Prostate gland (tissue), 2 donors: ENCODE data around the gene TMEM258. TPM values are rescaled to one million over a fixed set of nuclear protein-coding genes. Genes with fewer than 3 reads are reported as not detected.

Source experiments
- DNase-seq: peaks from one replicate; pipeline ENCODE4 v3.0.0-alpha.2; 2019; ENCODE audit warnings: low spot score
- H3K27ac ChIP-seq, 2 donors: fragments of 200-600 bp; sonication (generic); 2 replicates each; pipeline ENCODE4 v1.5.1; 2017 to 2019
- H3K27me3 ChIP-seq: fragments of 200-600 bp; sonication (generic); replicated peaks from 2 replicates; pipeline ENCODE4 v1.5.1; 2019; ENCODE audit not compliant: insufficient read depth
- H3K36me3 ChIP-seq, 2 donors: fragments of 200-600 bp; sonication (generic); 1 replicate in 1 of 2; 2 replicates in 1 of 2; pipeline versions ENCODE4 v1.5.1 to v1.8.1; 2017 to 2019
- H3K4me1 ChIP-seq: fragments of 200-600 bp; sonication (generic); replicated peaks from 2 replicates; pipeline ENCODE4 v1.5.1; 2019
- H3K4me3 ChIP-seq, 2 donors: fragments of 200-600 bp; sonication (generic); 2 replicates each; pipeline ENCODE4 v1.5.1; 2017 to 2019
- H3K9me3 ChIP-seq: fragments of 200-600 bp; sonication (generic); 2 replicates; pipeline ENCODE4 v1.5.1; 2017
- POLR2A ChIP-seq: fragments of 450-650 bp; IDR thresholded peaks from one replicate; pipeline ENCODE4 v1.6.1; 2016; ENCODE audit warnings: antibody characterized with exemption, mild to moderate bottlenecking
- POLR2AphosphoS5 ChIP-seq: sonication (generic); formaldehyde crosslinking; IDR thresholded peaks from one replicate; pipeline ENCODE4 v1.6.1; 2017; ENCODE audit warnings: antibody characterized with exemption
- WGBS: methylation state at CpG from one replicate; pipeline ENCODE4 v1.1.5; 2018; 5-methylcytosine and 5-hydroxymethylcytosine counted together
- intact Hi-C: fragments of 100-400 bp; cut with DNase I; formaldehyde crosslinking; loops from one replicate; pipeline ENCODE4 v1.14.2; 2022
- total RNA-seq, 2 donors: library from RNA; depleted of rRNA; stranded (reverse); fragments of >200 nt; gene quantifications; one replicate each; pipeline ENCODE4 v1.1.0, GENCODE V29; 2016
- TF ChIP-seq, protein P1 (sequence below), 4 experiments: fragments of 200-600 bp in 2 of 4; fragments of 450-650 bp in 2 of 4; sonication (generic) in 2 of 4; IDR thresholded peaks; 1 replicate in 3 of 4; 2 replicates in 1 of 4; pipeline ENCODE4 v1.5.1; 2016 to 2019; ENCODE audit warnings: antibody characterized with exemption in 4 of 4, mild to moderate bottlenecking in 2 of 4, moderate library complexity in 2 of 4

TMEM258 gene
- total RNA-seq, 2 donors from 2014 or later: 34.8 to 82.9 TPM

GRCh38 chr11:61802605-61803004 lies 10.2 kb upstream of the TMEM258 start:
- Histone ChIP-seq H3K4me3 (no peak overlapping the region), H3K4me1 (no peaks in the 10 kb centered on the region), H3K27me3 (no peaks in the 10 kb centered on the region), H3K36me3 (no peaks in the 10 kb centered on the region), H3K27ac (no peak overlapping the region), H3K9me3 (no peaks in the 10 kb centered on the region)
- TF ChIP-seq POLR2A (no peak), POLR2AphosphoS5 (no peak)
- TF ChIP-seq, protein P1, sequence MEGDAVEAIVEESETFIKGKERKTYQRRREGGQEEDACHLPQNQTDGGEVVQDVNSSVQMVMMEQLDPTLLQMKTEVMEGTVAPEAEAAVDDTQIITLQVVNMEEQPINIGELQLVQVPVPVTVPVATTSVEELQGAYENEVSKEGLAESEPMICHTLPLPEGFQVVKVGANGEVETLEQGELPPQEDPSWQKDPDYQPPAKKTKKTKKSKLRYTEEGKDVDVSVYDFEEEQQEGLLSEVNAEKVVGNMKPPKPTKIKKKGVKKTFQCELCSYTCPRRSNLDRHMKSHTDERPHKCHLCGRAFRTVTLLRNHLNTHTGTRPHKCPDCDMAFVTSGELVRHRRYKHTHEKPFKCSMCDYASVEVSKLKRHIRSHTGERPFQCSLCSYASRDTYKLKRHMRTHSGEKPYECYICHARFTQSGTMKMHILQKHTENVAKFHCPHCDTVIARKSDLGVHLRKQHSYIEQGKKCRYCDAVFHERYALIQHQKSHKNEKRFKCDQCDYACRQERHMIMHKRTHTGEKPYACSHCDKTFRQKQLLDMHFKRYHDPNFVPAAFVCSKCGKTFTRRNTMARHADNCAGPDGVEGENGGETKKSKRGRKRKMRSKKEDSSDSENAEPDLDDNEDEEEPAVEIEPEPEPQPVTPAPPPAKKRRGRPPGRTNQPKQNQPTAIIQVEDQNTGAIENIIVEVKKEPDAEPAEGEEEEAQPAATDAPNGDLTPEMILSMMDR (IDR thresholded peaks at IDR 0.05): no peak
- no peak for DNase-seq
- WGBS: 88% methylated on average over 6 of the region's 6 CpGs
- intact Hi-C loops: no loop called here

DNA sequence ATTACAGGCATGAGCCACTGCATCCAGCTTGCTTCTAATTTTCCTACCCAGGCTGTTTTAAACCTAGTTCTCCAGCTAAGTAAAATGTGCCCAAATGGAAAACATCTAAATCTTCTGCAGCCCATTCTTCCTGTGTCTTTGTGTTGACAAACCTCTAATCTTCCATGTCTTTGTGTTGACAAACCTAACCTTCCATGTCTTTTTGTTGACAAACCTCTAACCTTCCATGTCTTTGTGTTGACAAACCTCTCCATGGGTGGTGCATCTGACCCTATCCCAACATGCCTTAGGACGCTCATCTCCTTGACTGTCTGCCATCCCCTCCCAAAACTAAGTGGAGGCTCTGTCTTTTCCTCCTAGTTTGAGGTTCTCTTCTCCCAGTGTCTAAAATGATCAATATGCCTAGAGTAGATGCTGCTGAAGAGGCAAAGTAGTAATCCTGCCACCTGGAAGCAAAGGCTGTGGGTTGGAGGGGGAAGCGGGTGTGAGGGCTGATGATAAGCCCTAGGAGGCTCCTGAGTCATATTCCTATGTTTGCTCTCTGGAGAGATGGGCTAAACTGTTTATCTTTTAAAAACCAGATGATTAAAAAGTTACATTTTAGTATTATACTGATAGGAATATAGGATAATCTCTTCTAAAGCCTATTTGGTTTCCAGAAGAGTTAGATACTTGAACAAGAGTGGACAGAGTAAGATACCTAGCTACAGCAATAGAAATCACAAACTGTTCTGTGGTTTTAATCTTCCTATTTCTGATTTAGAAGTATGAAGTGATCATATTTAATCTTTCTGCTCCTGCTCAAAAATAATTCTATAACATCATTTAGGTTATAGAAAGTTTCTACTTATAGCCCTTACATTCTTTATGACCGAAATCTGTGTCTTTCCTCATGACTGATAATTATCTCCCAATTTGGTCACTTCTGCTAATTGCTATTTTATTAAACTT lies 8.2 kb upstream of the TMEM258 start:
- no peak overlapping the region for H3K27ac ChIP-seq
- no peak for DNase-seq
- no peak for TF ChIP-seq POLR2A
- no peak for TF ChIP-seq POLR2AphosphoS5
- TF ChIP-seq, protein P1 (IDR thresholded peaks at IDR 0.05): no peak
- intact Hi-C loops: no loop called here
- H3K9me3 ChIP-seq: no peaks in the 10 kb centered on the region
- H3K4me3 ChIP-seq: no peak overlapping the region
- 94% methylated on average over 3 of the region's 3 CpGs for WGBS
- H3K36me3 ChIP-seq: no peaks in the 10 kb centered on the region
- H3K4me1 ChIP-seq: no peaks in the 10 kb centered on the region
- no peaks in the 10 kb centered on the region for H3K27me3 ChIP-seq

DNA sequence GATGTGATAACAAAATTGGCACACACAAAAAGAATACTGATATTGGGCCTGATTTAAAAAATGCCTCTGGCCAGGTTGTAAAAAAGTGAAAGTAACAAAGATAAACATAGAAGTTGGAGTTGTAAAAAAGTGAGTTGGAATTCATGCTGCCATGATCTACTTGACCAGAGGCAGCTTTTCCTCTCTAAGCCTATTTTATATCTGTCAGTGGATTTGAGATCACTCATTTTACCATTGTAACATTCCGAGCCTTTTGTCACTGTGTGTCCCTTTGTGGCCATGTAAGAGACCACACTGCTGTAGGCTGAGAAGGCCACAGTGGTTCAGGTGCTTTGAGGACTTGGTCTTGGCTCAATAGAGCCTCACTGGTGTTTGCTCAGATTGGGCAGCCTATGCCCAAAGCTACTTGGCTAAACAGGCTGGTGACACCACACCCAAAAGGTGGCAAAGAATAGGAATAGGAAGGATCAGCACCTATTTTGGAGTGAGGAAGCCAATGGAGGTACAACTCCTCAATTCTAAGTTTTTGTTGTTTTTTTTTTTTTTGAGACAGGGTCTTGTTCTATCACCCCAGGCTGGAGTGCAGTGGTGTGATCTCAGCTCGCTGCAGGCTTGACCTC lies 7.4 kb upstream of the TMEM258 start:
- TF ChIP-seq POLR2A: no peak
- TF ChIP-seq, protein P1 (IDR thresholded peaks at IDR 0.05): no peak
- TF ChIP-seq POLR2AphosphoS5: no peak
- no peaks in the 10 kb centered on the region for H3K4me1 ChIP-seq
- no peak for DNase-seq
- H3K9me3 ChIP-seq: no peaks in the 10 kb centered on the region
- H3K36me3 ChIP-seq: no peaks in the 10 kb centered on the region
- no peaks in the 10 kb centered on the region for H3K27me3 ChIP-seq
- intact Hi-C loops: loop anchor here (5.0 kb wide), 1 partner anchor 308 kb away; no protein-coding TSS in a partner anchor
- WGBS: 87% methylated on average over 2 of the region's 2 CpGs
- H3K4me3 ChIP-seq: no peak overlapping the region
- no peak overlapping the region for H3K27ac ChIP-seq

DNA sequence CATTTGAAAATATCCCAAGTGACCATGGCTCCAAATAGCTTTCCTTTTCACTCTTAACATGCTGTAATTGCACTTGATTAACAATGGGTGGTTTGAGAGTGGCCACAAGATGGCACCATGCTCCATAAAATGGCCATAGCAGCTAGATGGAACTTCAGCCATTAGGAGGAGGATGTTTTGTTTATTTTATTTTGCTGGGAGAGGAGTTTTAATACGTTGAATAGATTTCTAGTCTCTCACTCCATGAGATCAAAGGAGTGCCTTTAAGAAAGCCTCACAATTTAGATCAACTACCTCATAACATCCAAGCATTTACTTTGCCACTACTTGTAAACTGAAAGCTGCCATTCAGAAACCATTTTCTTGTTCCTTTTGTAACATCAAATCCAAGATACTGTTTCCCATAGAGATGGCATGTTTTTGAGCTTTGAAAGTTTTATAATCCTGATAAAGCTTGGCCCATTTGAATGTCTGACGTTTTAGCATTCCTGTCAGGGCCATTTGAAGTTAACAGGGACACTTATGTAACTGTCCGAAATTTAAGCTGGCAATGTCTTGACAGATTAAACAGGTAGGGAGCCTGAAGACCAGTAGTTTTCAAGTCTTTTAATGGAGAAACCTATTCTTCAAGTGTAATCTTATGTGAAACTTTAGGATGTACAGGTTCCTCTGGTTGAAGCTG lies 5.0 kb upstream of the TMEM258 start:
- intact Hi-C loops: loop anchor here (2.0 to 5.0 kb wide), 3 partner anchors 93 to 310 kb away; partner anchors contain the start of gene FADS3
- no peak overlapping the region for H3K4me3 ChIP-seq
- WGBS: 3% methylated on average over 3 of the region's 3 CpGs
- no peaks in the 10 kb centered on the region for H3K36me3 ChIP-seq
- DNase-seq: peak; percentile 86
- no peaks in the 10 kb centered on the region for H3K27me3 ChIP-seq
- peaks cover 8% of the 10 kb centered on the region for H3K4me1 ChIP-seq
- H3K9me3 ChIP-seq: no peaks in the 10 kb centered on the region
- TF ChIP-seq POLR2A (no peak), POLR2AphosphoS5 (peak; percentile 80)
- TF ChIP-seq, protein P1 (IDR thresholded peaks at IDR 0.05): peak; percentile 35 to 95 (median 92)
- H3K27ac ChIP-seq: peak overlapping the region; percentile 60 to 69
